AG04450 (cell line): ENCODE measurements around the gene TRIM14. TPM values are rescaled to one million over a fixed set of nuclear protein-coding genes. Genes with fewer than 3 reads are reported as not detected.

Experiments used
- CTCF ChIA-PET: fragments of 300-600, 350-600 bp; formaldehyde crosslinking; extraction: SDS; loops from one replicate; lab custom pipeline; 2022; ENCODE audit warnings: antibody characterized with exemption, inconsistent platforms; lab: Charles Lee
- POLR2A ChIA-PET: fragments of 350-600 bp; formaldehyde crosslinking; extraction: SDS; loops from one replicate; lab custom pipeline; 2021; ENCODE audit warnings: antibody characterized with exemption, inconsistent platforms; lab: Yijun Ruan, JAX
- DNase-seq: peaks from one replicate; pipeline ENCODE4 v3.0.0-alpha.2; 2011; ENCODE audit warnings: low read depth, low spot score
- H3K27ac ChIP-seq: one replicate; pipeline ENCODE4 v1.5.1; 2012; ENCODE audit warnings: low read depth, low read length, control low read depth
- H3K27me3 ChIP-seq: one replicate; pipeline ENCODE4 v1.6.0; 2012; ENCODE audit warnings: low read length; ENCODE audit not compliant: control insufficient read depth, insufficient read depth
- H3K4me3 ChIP-seq: 2 replicates; pipeline ENCODE4 v1.5.1; 2011; ENCODE audit warnings: mild to moderate bottlenecking, low read depth, low read length, control low read depth
- H3K9me3 ChIP-seq: 2 replicates; pipeline ENCODE4 v1.5.1; 2012; ENCODE audit warnings: low read length; ENCODE audit not compliant: control insufficient read depth, insufficient read depth
- CTCF ChIP-seq: IDR thresholded peaks from 2 replicates; pipeline ENCODE4 v1.5.1; 2011; ENCODE audit warnings: low read depth, low read length, control low read depth, inconsistent platforms
- polyA plus RNA-seq: library from polyadenylated mRNA; depleted of rRNA; stranded (reverse); fragments of >200 nt; gene quantifications from 2 replicates; pipeline ENCODE4 v1.2.3, GENCODE V29; 2011

The TRIM14 gene
- polyA plus RNA-seq, 1 experiment = 8.3 TPM

- CTCF ChIA-PET = no interaction called here
- POLR2A ChIA-PET = no interaction called here
- H3K9me3 ChIP-seq = no peaks in the 10 kb centered on the region; the same call in 1 of the 2 replicates
- no peak overlapping the region for H3K4me3 ChIP-seq
- H3K27me3 ChIP-seq = no peaks in the 10 kb centered on the region
- H3K27ac ChIP-seq = no peak overlapping the region
- DNase-seq = no peak
- no peak for TF ChIP-seq CTCF
Observed at GRCh38 chr9:98096091-98096490, 22.9 kb downstream of the TRIM14 start.

- ChIA-PET CTCF (no interaction called here), POLR2A (no interaction called here)
- no peaks in the 10 kb centered on the region; the same call in 1 of the 2 replicates for H3K9me3 ChIP-seq
- no peak overlapping the region for H3K4me3 ChIP-seq
- no peak overlapping the region for H3K27ac ChIP-seq
- H3K27me3 ChIP-seq = no peaks in the 10 kb centered on the region
- no peak for TF ChIP-seq CTCF
- DNase-seq = no peak
Observed at GRCh38 chr9:98095401-98095800, 23.6 kb downstream of the TRIM14 start.

GRCh38 chr9:98094851-98095250 lies 24.2 kb downstream of the TRIM14 start:
- H3K27me3 ChIP-seq = no peaks in the 10 kb centered on the region
- H3K9me3 ChIP-seq = no peaks in the 10 kb centered on the region; the same call in 1 of the 2 replicates
- DNase-seq = no peak
- no peak overlapping the region for H3K4me3 ChIP-seq
- CTCF ChIA-PET = no interaction called here
- no peak for TF ChIP-seq CTCF
- H3K27ac ChIP-seq = no peak overlapping the region
- POLR2A ChIA-PET = no interaction called here

- ChIA-PET POLR2A (no interaction called here), CTCF (interaction anchor here (0.7 to 1.2 kb wide), 2 partner anchors 17 to 25 kb away, joined by 3 read pairs; partner anchors contain the start of gene TRIM14)
Observed at GRCh38 chr9:98094316-98094715, 24.7 kb downstream of the TRIM14 start.

GRCh38 chr9:98092613-98092931 lies 26.4 kb downstream of the TRIM14 start:
- no peaks in the 10 kb centered on the region for H3K27me3 ChIP-seq
- H3K27ac ChIP-seq = no peak overlapping the region
- no peak for DNase-seq
- TF ChIP-seq CTCF = no peak
- ChIA-PET POLR2A (no interaction called here), CTCF (interaction anchor here (0.5 to 1.4 kb wide), 4 partner anchors 19 to 152 kb away, joined by 3 read pairs; no protein-coding TSS in a partner anchor)
- H3K9me3 ChIP-seq = no peaks in the 10 kb centered on the region; the same call in 1 of the 2 replicates
- no peak overlapping the region for H3K4me3 ChIP-seq

More at GRCh38 chr9:98094316-98094715, 24.7 kb downstream of the TRIM14 start:
- Histone ChIP-seq H3K9me3 (no peaks in the 10 kb centered on the region; the same call in 1 of the 2 replicates), H3K27me3 (no peaks in the 10 kb centered on the region), H3K27ac (no peak overlapping the region), H3K4me3 (no peak overlapping the region)
- DNase-seq = no peak
- no peak for TF ChIP-seq CTCF
